ENCODE measurements around the gene MTF2.

GRCh38 chr1:93154898-93155297, 75.8 kb downstream of the MTF2 start:
- TF ChIP-seq, protein P1, sequence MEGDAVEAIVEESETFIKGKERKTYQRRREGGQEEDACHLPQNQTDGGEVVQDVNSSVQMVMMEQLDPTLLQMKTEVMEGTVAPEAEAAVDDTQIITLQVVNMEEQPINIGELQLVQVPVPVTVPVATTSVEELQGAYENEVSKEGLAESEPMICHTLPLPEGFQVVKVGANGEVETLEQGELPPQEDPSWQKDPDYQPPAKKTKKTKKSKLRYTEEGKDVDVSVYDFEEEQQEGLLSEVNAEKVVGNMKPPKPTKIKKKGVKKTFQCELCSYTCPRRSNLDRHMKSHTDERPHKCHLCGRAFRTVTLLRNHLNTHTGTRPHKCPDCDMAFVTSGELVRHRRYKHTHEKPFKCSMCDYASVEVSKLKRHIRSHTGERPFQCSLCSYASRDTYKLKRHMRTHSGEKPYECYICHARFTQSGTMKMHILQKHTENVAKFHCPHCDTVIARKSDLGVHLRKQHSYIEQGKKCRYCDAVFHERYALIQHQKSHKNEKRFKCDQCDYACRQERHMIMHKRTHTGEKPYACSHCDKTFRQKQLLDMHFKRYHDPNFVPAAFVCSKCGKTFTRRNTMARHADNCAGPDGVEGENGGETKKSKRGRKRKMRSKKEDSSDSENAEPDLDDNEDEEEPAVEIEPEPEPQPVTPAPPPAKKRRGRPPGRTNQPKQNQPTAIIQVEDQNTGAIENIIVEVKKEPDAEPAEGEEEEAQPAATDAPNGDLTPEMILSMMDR (IDR thresholded peaks at IDR 0.05): no peak
- TF ChIP-seq POLR2A (IDR thresholded peaks at IDR 0.05): no peak
